RPMI8226 (cell line): ENCODE data around the gene AEN.

ENCODE experiments used
- DNase-seq: peaks from one replicate; pipeline ENCODE4 v3.0.0-alpha.2; 2015

AEN gene

DNA sequence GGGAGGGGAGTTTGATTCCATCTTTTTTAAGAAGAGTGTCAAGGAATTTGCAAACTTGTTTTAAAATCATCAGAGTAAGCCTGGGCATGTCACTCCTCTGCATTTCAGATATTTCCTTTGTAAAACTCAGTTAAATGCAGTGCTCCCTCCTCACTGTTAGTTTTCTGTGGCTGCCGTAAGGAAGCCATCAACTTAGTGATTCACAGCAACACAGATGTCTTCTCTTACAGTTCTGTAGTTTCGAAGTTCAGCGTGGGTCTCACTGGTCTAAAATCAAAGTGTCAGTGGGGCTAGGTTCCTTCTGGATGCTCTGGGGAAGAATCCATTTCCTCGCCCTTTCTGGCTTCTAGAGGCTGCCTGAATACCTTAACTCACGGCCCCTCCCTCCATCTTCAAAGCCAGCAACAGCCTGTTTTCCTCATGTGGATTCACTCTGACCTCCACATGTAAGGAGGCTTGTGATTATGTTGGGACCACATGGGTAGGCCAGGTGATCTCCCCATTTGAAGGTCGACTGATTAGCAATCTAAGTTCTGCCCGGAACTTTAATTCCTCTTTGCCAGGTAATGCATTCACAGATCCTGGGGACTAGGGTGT is 30.1 kb downstream of the AEN start:
- no peak for DNase-seq

DNA sequence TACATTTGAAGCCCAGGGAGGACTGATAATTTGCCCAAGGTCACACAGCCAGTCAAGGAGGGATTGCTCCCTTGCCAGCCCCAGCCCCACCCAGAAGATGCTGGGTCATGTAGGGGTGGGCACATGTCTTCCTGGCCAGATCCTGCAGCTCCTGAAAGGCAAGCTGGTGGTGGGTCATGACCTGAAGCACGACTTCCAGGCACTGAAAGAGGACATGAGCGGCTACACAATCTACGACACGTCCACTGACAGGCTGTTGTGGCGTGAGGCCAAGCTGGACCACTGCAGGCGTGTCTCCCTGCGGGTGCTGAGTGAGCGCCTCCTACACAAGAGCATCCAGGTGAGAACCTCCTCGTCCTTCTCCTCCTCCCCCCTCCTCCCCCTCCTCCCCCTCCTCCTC is 30.8 kb downstream of the AEN start:
- no peak for DNase-seq

DNA sequence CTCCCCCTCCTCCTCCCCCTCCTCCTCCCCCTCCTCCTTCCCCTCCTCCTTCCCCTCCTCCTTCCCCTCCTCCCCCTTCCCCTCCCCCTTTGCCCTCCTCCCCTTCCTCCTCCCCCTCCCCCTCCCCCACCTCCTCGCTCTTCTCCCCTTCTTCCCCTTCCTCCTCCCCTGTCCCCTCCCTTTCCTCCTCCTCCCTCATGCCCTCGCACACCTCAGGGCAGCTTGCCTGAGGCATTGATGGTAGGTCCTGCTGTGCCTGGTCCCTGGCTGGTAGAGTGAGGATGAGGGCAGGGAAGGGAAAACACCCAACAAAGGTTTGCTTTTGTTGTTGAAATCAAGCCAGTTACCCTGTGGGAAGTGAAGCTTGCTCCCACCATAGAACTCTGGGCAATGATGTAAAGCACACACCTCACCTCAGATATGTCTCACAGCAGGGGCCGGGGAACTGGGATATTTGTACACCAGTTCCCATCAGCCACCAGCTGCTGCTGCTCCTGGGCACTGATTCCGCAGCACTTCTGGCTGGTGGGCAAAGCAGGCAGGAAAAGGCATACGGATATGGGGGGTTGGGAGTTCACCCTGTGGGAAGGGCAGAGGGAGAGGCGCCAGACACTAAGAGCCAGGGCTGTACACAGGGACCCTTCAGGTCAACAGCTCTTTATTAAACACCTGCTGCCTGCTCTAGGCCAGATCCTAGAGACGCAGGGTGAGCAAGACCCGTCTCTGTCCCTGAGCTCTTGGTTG is 31.5 kb downstream of the AEN start:
- DNase-seq: no peak

DNA sequence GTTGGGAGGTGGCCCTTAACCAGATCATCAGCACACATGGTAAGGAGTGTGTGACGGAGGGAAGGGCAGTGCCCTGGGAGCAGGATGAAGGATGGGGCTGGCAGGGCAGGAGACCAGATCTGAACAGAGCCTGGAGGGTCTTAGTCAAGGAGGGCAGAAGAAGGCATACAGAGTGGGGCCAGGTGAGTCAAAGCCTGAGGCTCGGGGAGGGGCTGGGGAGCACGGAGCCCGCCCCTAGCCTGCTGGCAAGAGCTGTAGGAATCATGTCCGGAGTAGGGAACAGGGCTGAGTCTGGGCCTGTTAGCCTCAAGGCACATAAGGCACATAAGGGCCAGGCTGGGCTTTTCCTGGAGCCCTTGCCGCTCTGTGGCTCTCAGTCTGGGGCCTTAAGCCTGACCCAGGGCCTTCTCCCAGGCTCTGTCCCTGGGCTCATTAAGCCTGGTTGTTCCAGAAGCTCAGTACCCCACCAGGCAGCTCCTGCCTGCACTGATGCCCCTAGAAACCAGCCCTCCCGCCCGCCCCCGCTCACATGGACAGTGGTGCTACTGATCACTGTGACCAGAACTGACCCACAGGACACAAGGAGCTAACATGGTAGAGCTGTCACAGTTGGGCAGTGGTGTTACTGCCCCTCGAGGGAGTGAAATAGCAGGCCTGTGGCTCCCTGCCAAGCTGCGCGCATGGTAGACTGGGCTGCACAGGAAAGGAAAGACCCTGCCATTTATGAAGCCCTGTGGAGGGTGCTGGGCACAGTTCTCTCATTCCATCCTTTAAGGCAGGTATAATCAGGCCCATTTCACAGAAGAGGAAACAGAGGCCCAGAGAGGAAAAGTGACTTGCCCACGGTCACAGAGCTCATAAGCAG is 32.3 kb downstream of the AEN start:
- DNase-seq: no peak

DNA sequence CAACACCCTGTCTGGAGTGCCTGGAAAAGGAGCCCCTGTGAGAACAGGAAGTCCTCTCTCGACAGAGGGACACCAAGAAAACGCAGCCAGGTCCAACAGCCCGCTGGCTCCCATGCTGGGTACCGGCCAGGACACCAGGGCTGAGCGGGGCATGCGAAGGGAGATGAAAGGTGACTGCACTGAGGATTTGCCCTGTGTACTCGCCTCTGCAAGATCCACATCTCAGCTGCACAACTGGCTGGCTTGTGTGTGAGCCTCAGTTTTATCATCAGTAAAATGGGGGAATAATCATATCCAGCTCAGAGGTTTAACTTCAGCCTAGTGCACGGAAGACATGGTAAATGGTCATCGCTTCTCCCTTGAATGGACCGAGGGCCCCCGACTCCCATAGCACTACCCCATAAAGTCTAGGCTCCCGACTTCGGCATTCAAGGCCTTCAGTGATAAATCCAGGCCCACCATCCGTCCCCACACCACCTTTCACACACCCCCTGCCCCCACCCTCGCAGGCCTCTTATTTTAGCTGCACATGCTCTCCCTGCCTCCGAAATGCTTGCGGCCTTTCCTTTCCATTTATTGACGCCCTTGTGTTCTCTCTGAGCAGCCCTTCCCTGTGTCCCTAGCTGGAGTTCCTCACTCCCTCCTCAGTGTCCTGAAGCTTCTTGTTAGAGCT is 33.4 kb downstream of the AEN start:
- DNase-seq: no peak

DNA sequence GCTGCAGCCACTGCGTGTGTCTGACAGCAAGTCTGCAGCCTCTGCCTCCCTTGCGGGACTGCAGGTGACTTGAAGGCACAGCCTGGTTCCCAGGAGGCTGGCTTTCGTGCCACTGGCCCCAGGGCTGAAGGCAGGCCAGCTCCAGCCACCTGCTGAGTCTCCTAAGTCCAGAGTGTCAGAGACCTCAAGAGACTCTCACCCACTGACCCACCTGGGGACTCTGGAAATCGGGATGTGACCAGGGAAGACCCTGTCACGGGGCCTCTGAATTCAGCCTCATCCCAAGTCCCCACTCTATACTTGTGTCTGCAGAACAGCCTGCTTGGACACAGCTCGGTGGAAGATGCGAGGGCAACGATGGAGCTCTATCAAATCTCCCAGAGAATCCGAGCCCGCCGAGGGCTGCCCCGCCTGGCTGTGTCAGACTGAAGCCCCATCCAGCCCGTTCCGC is 34.0 kb downstream of the AEN start:
- DNase-seq: no peak

DNA sequence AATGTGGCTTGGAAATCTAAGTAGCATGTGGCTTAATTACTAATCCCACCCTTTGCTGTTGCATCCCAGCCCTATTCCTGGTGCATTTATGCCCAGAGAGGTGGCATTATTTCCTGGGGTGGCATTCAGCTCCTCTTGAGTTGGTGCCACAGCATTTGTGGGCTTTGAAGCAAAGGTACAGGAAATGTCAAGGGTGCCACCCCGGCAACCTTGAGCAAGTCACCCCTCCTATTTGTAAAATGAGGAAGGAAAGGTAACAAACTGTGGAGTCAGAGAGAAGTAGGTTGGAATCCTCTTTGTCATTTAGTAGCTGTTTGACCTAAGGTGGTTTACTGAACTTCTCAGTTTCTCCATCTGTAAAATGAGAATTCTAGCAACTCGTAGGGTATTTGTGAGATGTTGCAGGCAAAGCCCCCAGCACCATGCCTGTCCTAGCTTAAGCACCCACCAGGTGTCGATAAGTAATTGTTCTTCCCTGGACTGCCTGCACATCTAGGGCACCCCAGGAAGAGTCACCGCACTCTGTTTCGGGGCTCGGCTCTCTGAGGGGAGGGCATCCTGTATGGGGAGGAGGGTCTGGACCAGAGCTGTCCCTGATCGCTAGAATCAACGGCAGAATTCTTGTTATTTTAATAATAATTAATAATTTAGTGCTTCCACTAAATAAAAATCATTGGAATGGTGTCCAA is 34.8 kb downstream of the AEN start:
- no peak for DNase-seq

DNA sequence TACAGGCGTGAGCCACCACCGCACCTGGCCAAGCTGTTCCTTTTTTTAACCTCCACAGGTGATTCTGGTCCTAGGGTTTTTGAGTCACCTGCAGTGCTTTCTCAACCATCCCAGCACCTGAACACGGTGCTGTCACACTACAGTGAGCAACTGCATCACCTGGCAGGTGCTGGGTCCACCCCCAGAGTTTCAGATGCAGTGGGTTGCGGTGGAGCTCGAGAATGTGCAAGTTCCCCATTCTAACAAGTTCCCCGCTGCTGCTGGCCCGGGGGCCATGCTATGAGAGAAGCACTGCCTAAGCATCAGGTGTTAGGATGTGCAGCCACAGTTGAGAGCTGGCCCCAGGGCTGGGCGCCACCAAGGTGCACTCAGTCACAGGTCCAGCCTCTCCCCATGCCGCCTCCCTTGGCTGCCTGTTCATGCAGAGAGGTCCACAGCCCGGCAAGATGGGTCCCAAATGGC is 35.7 kb downstream of the AEN start:
- DNase-seq: peak; percentile 94

DNA sequence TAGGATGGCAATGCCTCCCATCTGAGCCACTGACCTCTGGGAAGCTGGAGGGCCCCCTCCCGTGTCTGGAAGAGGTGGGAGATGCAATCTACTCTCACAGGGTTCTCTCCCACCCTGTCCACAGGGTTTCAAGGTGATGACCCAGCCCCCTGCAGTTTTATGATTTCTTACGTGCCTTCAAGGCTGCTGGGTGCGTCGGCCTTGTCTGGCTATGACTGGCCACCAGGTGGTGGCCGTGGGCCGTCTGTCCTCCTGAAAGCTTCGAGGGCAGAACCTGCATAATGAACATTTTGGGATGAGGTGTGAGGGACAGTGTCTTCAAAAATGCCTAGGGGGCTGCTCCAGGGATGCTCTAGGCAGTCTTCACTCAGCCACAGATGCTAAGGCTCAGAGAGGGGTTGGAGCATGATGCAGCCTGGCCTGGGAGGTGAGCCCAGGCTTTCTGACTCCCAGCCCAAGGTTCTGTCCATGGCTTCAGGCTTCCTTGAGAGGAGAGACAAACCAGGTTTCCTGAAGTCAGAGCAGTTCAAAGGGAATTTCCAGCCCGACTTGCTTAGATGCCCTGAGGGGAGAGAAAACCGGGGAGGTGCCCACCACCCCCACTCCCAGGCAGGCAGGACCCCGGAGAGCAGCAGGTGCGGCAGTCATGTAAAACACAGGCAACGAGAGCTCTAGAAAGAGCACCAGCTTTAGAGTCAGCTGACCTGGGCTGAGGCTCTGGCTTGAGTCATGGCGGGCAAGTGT is 36.4 kb downstream of the AEN start:
- peak; percentile 68 for DNase-seq

DNA sequence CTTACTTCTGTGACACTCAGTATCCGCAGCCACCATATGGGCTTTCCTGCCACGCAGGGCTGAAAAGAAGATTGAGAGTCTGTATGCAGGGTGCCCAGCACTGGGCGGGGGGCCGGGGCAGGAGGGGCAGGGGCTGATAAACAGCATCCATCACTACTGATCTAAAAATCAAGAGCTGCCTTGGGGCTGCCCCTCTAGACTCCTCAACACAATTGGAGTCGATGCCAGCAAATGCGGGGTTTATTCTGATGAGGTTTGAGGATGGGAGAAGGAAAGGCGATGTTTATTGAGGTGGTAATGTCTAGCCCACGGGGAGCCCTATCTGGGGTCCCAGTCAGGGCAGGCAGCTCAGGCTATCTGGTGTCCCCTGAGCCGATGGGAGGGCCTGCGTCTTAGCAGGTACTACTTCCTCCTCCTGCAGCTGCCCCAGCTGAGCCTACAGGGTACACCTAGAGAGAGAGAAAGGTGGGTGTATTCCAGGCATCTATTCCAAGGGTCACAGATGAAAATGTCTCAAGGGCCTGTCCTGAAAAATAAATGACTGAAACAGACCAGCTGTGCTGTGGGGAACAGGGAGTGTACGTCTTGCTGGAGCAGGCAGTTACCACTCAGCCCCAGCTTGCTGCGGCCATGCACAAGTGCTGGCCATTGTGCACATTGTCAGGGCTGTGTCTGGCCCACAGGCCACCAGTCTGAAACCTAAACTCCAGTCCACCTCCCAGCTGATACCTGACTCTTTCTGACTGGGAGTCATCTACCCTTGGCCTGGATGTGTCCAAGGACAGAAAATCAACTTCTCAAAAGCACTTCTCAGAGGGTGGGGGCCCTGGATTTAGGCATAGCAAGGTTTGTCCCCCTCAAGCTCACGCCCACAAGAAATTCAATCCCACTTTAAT is 37.2 kb downstream of the AEN start:
- DNase-seq: no peak

DNA sequence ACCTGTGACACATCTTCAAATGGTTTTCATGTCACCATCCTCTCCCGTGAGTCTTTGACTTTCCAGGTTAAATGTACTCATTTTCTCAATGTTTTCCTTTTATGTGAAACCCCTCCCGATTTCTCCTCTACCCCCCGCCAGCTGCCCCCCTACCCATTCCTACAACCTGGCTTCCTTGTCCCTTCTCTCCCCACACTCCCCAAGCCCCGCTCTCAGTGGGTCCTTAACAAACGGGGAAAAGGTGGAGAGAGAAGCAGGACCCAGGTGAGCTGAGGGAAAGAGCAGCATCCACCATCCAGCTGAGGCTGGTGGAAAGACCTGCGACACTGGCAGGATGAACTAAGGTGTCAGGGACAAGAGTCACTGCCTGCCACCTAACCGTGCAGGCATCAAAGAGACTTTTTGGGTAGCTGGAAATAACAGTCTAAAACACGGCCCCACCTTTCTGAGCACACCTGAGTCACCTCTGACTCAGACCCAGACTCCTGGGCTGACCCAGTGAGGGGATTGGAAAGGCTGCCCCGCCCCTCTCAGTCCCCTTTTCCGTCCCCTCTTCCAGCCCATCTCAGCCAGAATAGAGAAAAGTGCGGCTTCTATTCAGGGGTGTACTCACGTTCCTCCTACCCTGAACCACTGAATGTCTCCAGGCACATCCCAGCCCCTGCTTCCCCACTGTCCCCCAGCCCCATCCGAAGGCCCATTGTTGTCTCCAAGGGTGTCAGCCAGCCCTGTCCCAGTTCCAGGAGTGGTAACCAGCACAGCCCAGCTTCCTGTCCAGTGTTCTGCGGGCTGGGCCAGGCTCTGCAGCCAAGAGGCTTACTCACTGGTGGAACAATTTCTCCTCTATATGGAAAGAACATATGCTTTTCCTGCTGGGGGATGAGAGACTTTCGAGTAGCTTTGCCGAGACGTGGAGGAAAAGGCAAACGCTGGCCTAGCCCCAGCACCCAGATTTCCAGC is 38.1 kb downstream of the AEN start:
- no peak for DNase-seq

DNA sequence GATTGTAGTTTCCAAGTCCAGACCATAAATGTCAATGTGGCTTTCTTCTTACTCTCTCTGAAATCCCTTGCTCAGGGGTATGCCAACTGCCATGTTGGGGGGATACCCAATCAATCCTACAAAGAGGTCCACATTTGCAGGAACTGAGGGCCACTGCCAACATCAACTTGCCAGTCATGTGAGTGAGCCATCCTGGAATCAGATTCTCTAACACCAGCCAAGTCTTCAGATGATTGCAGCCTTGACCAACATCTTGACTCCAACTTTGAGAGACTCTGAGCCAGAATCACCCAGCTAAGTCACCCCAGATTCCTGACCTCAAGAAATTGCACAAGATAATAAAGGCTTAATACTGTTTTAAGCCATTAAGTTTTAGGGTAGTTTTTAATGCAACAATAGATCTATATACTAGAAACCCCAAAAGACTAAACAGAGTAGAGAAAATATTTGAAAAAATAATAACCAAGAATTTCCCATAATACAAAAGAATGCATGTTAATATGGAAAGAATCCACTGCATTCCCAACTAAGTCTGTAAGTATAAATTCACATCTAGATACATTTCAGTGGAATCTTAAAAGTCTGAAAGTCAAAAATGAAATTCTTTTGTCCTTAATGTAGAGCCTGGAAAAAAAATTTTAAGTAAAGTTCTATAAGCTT is 40.0 kb downstream of the AEN start:
- no peak for DNase-seq

DNA sequence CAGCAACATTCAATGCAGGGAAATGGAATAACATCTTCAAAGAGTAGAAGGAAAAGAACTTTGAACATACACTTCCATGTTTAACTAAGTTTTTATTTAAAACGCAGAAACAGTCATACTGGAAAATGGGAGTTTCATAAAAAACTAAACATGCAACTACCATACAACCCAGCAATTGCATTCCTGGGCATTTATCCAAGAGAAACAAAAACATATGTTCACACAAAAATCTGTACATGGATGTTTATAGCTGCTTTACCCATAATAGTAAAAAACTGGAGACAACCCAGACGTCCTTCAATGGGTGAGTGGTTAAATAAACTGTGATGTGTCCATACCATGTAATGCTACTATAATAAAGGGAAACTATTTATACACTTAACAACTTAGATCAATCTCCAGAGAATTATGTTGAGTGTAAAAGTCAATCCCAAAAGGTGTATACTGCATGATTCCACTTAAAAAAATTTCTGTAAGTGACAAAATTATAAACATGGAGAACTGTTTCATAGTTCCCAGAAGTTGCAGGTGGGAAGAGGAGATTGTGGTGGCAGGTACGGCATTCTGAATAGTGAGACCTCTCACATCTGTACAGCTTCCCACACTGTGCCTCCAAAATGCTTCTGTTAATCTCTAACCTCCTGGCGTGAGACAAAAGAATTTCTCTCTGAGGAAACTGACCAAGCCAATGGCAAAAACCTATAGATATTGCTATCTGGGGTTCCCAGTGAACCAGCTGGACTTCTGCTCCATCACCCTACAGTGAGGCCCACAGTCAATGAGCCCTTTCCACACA is 40.8 kb downstream of the AEN start:
- DNase-seq: no peak

DNA sequence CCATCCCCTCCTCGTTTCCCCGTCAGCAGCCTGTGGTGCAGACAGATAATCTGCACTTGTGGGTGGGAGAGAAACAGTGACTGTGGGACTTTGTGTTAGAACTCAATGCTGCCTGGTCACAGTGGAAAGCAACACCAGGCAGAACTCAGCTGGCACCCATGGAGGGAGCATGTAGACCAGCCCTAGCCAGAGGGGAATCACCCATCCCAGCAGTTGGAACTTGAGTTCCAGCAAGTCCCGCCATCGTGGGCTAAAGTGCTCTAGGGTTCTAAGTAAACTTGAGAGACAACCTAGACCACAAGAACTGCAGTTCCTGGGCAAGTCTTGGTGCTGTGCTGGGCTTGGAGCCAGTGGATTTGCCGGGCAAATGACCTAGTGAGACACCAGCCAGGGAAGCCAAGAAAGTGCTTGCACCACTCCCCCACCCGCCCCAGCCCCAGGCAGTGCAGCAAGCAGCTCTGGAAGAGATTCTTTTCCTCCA is 42.0 kb downstream of the AEN start:
- no peak for DNase-seq

DNA sequence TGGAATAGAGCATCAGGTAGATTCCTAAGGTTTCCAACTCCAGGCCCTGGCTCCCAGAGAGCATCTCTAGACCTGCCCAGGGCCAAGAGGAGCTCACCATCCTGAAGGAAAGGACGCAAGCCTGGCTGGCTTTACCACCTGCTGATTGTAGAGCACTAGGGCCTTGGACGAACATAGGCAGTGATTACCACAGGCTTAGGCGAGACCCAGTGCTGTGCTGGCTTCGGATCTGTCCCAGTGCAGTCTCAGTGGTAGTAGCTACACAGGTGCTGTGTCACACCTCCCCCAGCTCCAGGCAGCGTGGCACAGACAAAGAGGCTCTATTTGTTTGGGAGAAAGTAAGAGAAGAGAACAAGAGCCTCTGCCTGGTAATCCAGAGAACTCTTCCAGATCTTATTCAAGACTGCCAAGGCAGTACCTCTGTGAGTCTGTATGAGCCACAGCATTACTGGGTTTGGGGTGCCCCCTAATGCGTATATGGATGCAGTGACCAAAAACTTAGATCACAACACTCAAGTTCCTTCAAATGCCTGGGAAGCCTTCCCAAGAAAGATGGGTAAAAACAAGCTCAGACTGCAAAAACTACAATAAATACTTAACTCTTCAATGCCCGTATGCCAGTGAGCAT is 43.1 kb downstream of the AEN start:
- DNase-seq: peak; percentile 46

DNA sequence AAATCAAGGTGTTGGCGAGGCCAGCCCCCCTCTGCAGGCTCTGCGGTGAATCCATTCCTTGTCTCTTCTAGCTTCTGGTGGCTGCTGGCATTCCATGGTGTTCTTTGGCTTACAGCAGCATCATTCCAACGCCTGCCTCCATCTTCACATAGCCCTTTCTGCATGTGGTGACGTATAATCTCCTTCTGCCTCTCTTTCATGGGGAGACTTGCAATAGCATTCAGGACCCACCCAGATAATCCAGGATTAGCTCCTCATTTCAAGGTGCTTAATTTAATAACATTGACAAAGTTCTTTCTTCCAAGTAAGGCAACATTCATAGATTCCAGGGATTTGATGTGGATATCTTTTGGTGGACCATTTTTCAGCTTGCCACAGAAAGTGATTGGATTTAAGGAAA is 53.5 kb downstream of the AEN start:
- DNase-seq: no peak

DNA sequence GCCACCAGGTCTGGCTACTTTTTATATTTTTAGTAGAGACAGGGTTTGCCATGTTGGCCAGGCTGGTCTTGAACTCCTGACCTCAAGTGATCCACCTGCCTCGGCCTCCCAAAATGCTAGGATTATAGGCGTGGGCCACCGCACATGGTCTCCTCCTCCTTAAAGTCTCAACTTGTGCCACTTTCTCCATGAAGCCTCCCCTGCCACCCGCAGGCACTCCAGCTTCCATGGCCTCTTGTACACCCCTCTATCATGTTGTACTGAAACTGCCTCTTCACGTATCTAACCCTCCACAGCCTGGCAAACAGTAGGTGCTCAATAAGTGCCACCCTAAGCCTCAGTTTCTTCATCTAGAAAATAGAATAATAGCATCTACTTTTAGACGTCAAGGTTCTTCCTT is 57.6 kb downstream of the AEN start:
- DNase-seq: no peak
